Tongue (tissue), 2 donors: Measurements from ENCODE around the gene ASB5. TPM values are rescaled to one million over a fixed set of nuclear protein-coding genes. Genes with fewer than 3 reads are reported as not detected.

Source experiments
- DNase-seq: peaks from one replicate; pipeline ENCODE4 v3.0.0-alpha.2; 2015
- total RNA-seq: library from RNA; depleted of rRNA; stranded (reverse); fragments of >200 nt; gene quantifications from one replicate; pipeline ENCODE4 v1.2.3, GENCODE V29; 2014

Gene ASB5
- total RNA-seq, 1 donor from 2014 or later: 206 TPM

- peak; percentile 67 for DNase-seq
These were observed 8.3 kb upstream of the ASB5 start for GRCh38 chr4:176277162-176277904.

- DNase-seq: no peak
These were observed 7.7 kb upstream of the ASB5 start for GRCh38 chr4:176276710-176277109.

GRCh38 chr4:176274441-176274840 is 5.4 kb upstream of the ASB5 start:
- DNase-seq: no peak

GRCh38 chr4:176273736-176274135 is 4.7 kb upstream of the ASB5 start:
- no peak for DNase-seq

- DNase-seq: no peak
These were observed 3.8 kb upstream of the ASB5 start for GRCh38 chr4:176272799-176273198.

- DNase-seq: no peak
These were observed 2.7 kb upstream of the ASB5 start for GRCh38 chr4:176271749-176272148.

- peak; percentile 75 for DNase-seq
These were observed 1.6 kb upstream of the ASB5 start for GRCh38 chr4:176270669-176271068.

- DNase-seq: no peak
These were observed 3.0 kb downstream of the ASB5 start for GRCh38 chr4:176266026-176266425.

- DNase-seq: no peak
These were observed 6.8 kb downstream of the ASB5 start for GRCh38 chr4:176262243-176262642.

- DNase-seq: no peak
These were observed 7.5 kb downstream of the ASB5 start for GRCh38 chr4:176261481-176261880.

GRCh38 chr4:176261018-176261417 is 8.0 kb downstream of the ASB5 start:
- DNase-seq: no peak

GRCh38 chr4:176259330-176260090 is 9.5 kb downstream of the ASB5 start:
- no peak for DNase-seq

GRCh38 chr4:176258135-176258534 is 10.9 kb downstream of the ASB5 start:
- no peak for DNase-seq

- DNase-seq: no peak
These were observed 12.1 kb downstream of the ASB5 start for GRCh38 chr4:176256921-176257320.

- no peak for DNase-seq
These were observed 26.2 kb downstream of the ASB5 start for GRCh38 chr4:176242764-176243347.

GRCh38 chr4:176241703-176242102 is 27.3 kb downstream of the ASB5 start:
- no peak for DNase-seq

- peak; percentile 55 for DNase-seq
These were observed 30.2 kb downstream of the ASB5 start for GRCh38 chr4:176238826-176239225.

- peak; percentile 75 for DNase-seq
These were observed 30.8 kb downstream of the ASB5 start for GRCh38 chr4:176238157-176238610.

GRCh38 chr4:176236946-176237345 is 32.1 kb downstream of the ASB5 start:
- no peak for DNase-seq

- peak; percentile 20 for DNase-seq
These were observed 38.2 kb downstream of the ASB5 start for GRCh38 chr4:176230836-176231235.

GRCh38 chr4:176229645-176230044 is 39.4 kb downstream of the ASB5 start:
- DNase-seq: no peak

GRCh38 chr4:176226736-176227135 is 42.3 kb downstream of the ASB5 start:
- no peak for DNase-seq

- no peak for DNase-seq
These were observed 45.5 kb downstream of the ASB5 start for GRCh38 chr4:176223561-176223960.
